Keratinocyte (primary cell): ENCODE measurements around the gene ANXA7. TPM values are rescaled to one million over a fixed set of nuclear protein-coding genes. Genes with fewer than 3 reads are reported as not detected.

Experiments
- DNase-seq: peaks from one replicate; pipeline ENCODE4 v3.0.0-alpha.2; 2011; ENCODE audit warnings: low read depth, missing footprints, low spot score
- FAIRE-seq: peaks from 2 replicates; lab custom pipeline; 2011; peaks lifted over from hg19 to GRCh38; lab: Jason Lieb, UNC
- H2AFZ ChIP-seq: 2 replicates; pipeline ENCODE4 v1.6.0; 2012; ENCODE audit warnings: low read length, control low read depth, inconsistent platforms; ENCODE audit not compliant: control insufficient read depth
- H3K27ac ChIP-seq: 2 replicates; pipeline ENCODE4 v1.5.1; 2011; ENCODE audit warnings: low read length; ENCODE audit not compliant: control insufficient read depth, insufficient read depth
- H3K27me3 ChIP-seq: 3 replicates; pipeline ENCODE4 v1.6.0; 2011; ENCODE audit warnings: low read length; ENCODE audit not compliant: control insufficient read depth, insufficient read depth; ENCODE audit errors: extremely low read depth
- H3K36me3 ChIP-seq, 2 experiments: 2 replicates in 1 of 2; 3 replicates in 1 of 2; pipeline ENCODE4 v1.5.1; 2011; ENCODE audit warnings: low read length in 2 of 2, mild to moderate bottlenecking in 1 of 2; ENCODE audit not compliant: control insufficient read depth in 2 of 2, insufficient read depth in 2 of 2; ENCODE audit errors: extremely low read depth in 1 of 2
- H3K4me1 ChIP-seq: 3 replicates; pipeline ENCODE4 v1.5.1; 2011; ENCODE audit warnings: low read length; ENCODE audit not compliant: control insufficient read depth, insufficient read depth; ENCODE audit errors: extremely low read depth
- H3K4me2 ChIP-seq: 3 replicates; pipeline ENCODE4 v1.6.0; 2011; ENCODE audit warnings: low read depth, low read length; ENCODE audit not compliant: control insufficient read depth, insufficient read depth; ENCODE audit errors: extremely low read depth
- H3K4me3 ChIP-seq, 3 experiments: fragments of 200-600 bp in 1 of 3; sonication (generic) in 1 of 3; 2 replicates in 2 of 3; 3 replicates in 1 of 3; pipeline ENCODE4 v1.5.1; 2011 to 2016; ENCODE audit warnings: low read length in 3 of 3, mild to moderate bottlenecking in 3 of 3, control low read depth in 2 of 3, inconsistent platforms in 1 of 3, low read depth in 1 of 3, mixed read lengths in 1 of 3, mixed run types in 1 of 3, moderate library complexity in 1 of 3; ENCODE audit not compliant: control insufficient read depth in 2 of 3, insufficient read depth in 2 of 3; ENCODE audit errors: extremely low read depth in 1 of 3
- H3K79me2 ChIP-seq: 2 replicates; pipeline ENCODE4 v1.6.0; 2012; ENCODE audit warnings: low read length; ENCODE audit not compliant: control insufficient read depth, insufficient read depth
- H3K9ac ChIP-seq: 3 replicates; pipeline ENCODE4 v1.6.0; 2011; ENCODE audit warnings: low read length; ENCODE audit not compliant: control insufficient read depth, insufficient read depth; ENCODE audit errors: extremely low read depth
- H3K9me1 ChIP-seq: 3 replicates; pipeline ENCODE4 v1.6.0; 2011; ENCODE audit warnings: low read length; ENCODE audit not compliant: control insufficient read depth, insufficient read depth; ENCODE audit errors: extremely low read depth
- H3K9me3 ChIP-seq: 2 replicates; pipeline ENCODE4 v1.5.1; 2012; ENCODE audit warnings: low read depth, low read length; ENCODE audit not compliant: control insufficient read depth
- H4K20me1 ChIP-seq: 3 replicates; pipeline ENCODE4 v1.6.0; 2011; ENCODE audit warnings: low read length; ENCODE audit not compliant: control insufficient read depth, insufficient read depth; ENCODE audit errors: extremely low read depth
- CTCF ChIP-seq, 3 experiments: IDR thresholded peaks in 1 of 3; conservative IDR thresholded peaks in 1 of 3; optimal IDR thresholded peaks in 1 of 3; 2 replicates in 2 of 3; 3 replicates in 1 of 3; pipeline versions ENCODE3 to v1.5.1; 2011; ENCODE audit warnings: low read length in 3 of 3, mild to moderate bottlenecking in 3 of 3, moderate library complexity in 2 of 3, control low read depth in 1 of 3, inconsistent platforms in 1 of 3; ENCODE audit not compliant: insufficient read depth in 2 of 3; ENCODE audit errors: extremely low read depth in 1 of 3
- EZH2 ChIP-seq: IDR thresholded peaks from one replicate; pipeline ENCODE4 v1.6.1; 2012; ENCODE audit warnings: inconsistent platforms, mild to moderate bottlenecking, low read length, moderate library complexity
- dilution Hi-C: fragments of 300-500 bp; cut with MboI; formaldehyde crosslinking; loops from one replicate; pipeline ENCODE4 v1.7.0; 2020; ENCODE audit warnings: low sequenced_read_pairs; ENCODE audit not compliant: extremely low pct_ligation_motif_present
- polyA plus RNA-seq, 5 experiments: library from polyadenylated mRNA; depleted of rRNA in 3 of 5; stranded (reverse) in 3 of 5; stranded (forward) in 1 of 5; unstranded in 1 of 5; fragments of >200 nt; gene quantifications; 1 replicate in 1 of 5; 2 replicates in 3 of 5; 3 replicates in 1 of 5; pipeline versions ENCODE4 v1.2.1 to v1.2.3, GENCODE V29; 2011 to 2012; ENCODE audit warnings: missing spikeins in 2 of 5, low read depth in 1 of 5, low replicate concordance in 1 of 5

ANXA7 gene
- polyA plus RNA-seq, 1 donor (not counting 4 experiments of a cell fraction or from before 2014, with no cell fraction given), result 144 TPM

- no peak for DNase-seq
These were observed 9.5 kb upstream of the ANXA7 start for GRCh38 chr10:73423309-73423708.

GRCh38 chr10:73416571-73416970 is 2.7 kb upstream of the ANXA7 start:
- Histone ChIP-seq H3K27ac (no peak overlapping the region), H4K20me1 (no peaks in the 10 kb centered on the region), H3K27me3 (no peaks in the 10 kb centered on the region), H3K79me2 (peaks cover 6% of the 10 kb centered on the region), H3K4me1 (peaks cover 17% of the 10 kb centered on the region), H2AFZ (no peak overlapping the region), H3K9me3 (no peaks in the 10 kb centered on the region), H3K36me3 (no peaks in the 10 kb centered on the region), H3K9ac (no peak overlapping the region), H3K4me3 (no peak overlapping the region), H3K9me1 (no peaks in the 10 kb centered on the region), H3K4me2 (no peak overlapping the region)
- TF ChIP-seq EZH2, result no peak
- no peak for TF ChIP-seq CTCF (optimal IDR thresholded peaks at IDR 0.05 in 1 of 3, IDR thresholded peaks at IDR 0.05 in 1 of 3, conservative IDR thresholded peaks at IDR 0.05 in 1 of 3; ENCODE audit: extremely low read depth in 1 of 3, insufficient read depth in 2 of 3, low read length in 3 of 3)
- DNase-seq (no peak), FAIRE-seq (no peak)
- dilution Hi-C loops, result no loop called here

More at GRCh38 chr10:73423309-73423708, 9.5 kb upstream of the ANXA7 start:
- dilution Hi-C loops, result no loop called here
- Histone ChIP-seq H3K9me3 (no peaks in the 10 kb centered on the region), H3K9me1 (peaks cover 3% of the 10 kb centered on the region), H3K27me3 (no peaks in the 10 kb centered on the region), H2AFZ (no peak overlapping the region), H3K36me3 (peaks cover 11 to 17% of the 10 kb centered on the region in 2 experiments), H4K20me1 (no peaks in the 10 kb centered on the region), H3K79me2 (no peaks in the 10 kb centered on the region), H3K4me2 (no peak overlapping the region), H3K4me1 (peaks cover 6% of the 10 kb centered on the region), H3K9ac (no peak overlapping the region), H3K4me3 (no peak overlapping the region), H3K27ac (no peak overlapping the region)
- TF ChIP-seq CTCF (optimal IDR thresholded peaks at IDR 0.05 in 1 of 3, IDR thresholded peaks at IDR 0.05 in 1 of 3, conservative IDR thresholded peaks at IDR 0.05 in 1 of 3; ENCODE audit: extremely low read depth in 1 of 3, insufficient read depth in 2 of 3, low read length in 3 of 3) (no peak), EZH2 (no peak)
- no peak for FAIRE-seq
